ENCODE results near the gene KCNK17. TPM values are rescaled to one million over a fixed set of nuclear protein-coding genes. Genes with fewer than 3 reads are reported as not detected.
A peak's percentile ranks its signal among the peaks of the same experiment; 100 is the strongest.

The KCNK17 gene
- polyA plus RNA-seq, 1 donor = 3.2 TPM

DNA sequence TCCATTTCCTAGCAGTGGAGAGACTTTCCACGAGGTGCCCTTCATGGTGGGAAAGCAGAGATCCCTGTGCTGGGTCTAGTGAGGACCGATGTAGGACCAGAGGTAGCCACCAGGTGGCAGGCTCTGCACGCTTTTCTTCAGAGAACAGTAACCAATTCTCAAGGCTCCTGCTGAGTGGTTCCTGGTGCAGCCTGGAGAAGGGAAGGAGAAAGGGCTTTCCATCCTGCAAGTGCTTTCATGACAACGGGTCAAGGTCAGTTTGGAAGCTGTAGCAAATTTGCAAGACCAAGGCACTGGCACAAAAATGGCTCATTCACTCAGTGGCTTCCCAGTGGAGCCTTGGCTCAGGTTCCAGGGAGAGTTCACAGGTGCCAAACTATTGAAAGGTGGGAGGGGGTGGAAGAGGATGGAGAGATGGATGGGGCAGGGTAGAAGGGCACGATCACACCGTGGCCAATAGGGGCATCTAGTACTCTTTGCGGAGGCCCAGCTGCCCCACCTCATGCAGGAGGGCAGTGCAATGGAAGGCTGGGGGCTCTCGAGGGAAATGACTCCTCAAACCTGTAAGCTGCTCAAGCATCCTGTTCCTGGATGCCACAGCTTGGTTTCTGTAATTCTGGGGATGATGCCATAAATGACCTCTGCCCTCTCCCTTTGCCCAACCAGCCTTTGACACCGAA lies 33.8 kb upstream of the KCNK17 start:
- Histone ChIP-seq H3K4me3 (ENCODE audit: low read length) (no peak overlapping the region), H3K27me3 (ENCODE audit: control insufficient read depth, insufficient read depth, low read length) (peaks cover 2% of the 10 kb centered on the region), H3K36me3 (ENCODE audit: control insufficient read depth, insufficient read depth, low read length) (no peaks in the 10 kb centered on the region), H3K27ac (ENCODE audit: low read length) (no peak overlapping the region), H3K9me3 (ENCODE audit: control insufficient read depth, low read depth, low read length) (no peaks in the 10 kb centered on the region), H3K4me1 (ENCODE audit: control insufficient read depth, insufficient read depth, low read length) (no peaks in the 10 kb centered on the region)
- no CpG with 5 or more reads among the region's 9 CpGs for WGBS (ENCODE audit: insufficient coverage, low lambda C conversion rate)
- peak; percentile 45 to 48 for DNase-seq

DNA sequence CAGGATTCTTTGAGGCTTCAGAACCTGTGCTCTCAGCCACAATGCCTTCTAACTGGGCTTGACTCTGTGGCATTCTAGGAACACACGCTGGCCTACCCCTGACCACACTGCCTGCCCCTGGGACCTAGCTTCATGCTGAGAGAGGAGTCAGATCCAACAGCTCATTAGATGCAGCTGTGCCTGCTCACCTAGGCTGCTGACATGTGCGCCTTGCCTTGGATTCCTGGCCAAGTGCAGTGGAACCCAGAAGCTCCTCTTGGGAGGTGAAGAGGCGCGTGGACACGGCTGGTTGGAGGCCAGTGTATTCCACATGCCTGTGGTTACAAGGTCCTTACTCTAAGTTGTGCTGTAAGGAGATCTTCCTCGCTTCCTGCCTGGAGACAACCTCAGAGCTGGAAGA lies 33.0 kb upstream of the KCNK17 start:
- WGBS (ENCODE audit: insufficient coverage, low lambda C conversion rate) = no CpG with 5 or more reads among the region's 6 CpGs
- no peaks in the 10 kb centered on the region for H3K36me3 ChIP-seq (ENCODE audit: control insufficient read depth, insufficient read depth, low read length)
- H3K27me3 ChIP-seq (ENCODE audit: control insufficient read depth, insufficient read depth, low read length) = peaks cover 2% of the 10 kb centered on the region
- no peak overlapping the region for H3K27ac ChIP-seq (ENCODE audit: low read length)
- no peaks in the 10 kb centered on the region for H3K4me1 ChIP-seq (ENCODE audit: control insufficient read depth, insufficient read depth, low read length)
- no peaks in the 10 kb centered on the region for H3K9me3 ChIP-seq (ENCODE audit: control insufficient read depth, low read depth, low read length)
- no peak for DNase-seq
- H3K4me3 ChIP-seq (ENCODE audit: low read length) = no peak overlapping the region

DNA sequence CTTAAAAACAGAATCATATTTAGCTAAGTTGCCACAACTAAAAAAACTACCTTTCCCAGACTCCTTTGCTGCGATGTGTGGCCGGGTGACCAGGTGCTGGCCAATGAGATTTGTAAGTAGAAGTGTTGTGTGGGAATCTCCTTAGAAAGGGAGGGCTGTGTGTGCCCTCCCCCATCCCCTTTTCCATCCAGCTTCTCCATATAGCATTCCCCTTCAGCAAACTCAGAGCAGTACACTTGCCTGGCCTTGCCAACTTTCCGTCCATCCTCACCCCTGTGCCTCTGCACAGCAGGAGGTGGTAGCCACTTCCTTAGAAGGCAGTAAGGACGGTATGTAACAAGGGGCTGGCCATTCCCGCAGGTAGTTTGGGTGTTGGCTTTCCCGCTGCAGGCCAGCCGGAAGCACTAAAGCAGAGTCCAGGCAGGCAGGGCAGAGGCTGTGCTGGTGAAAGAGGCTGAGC lies 30.6 kb upstream of the KCNK17 start:
- H3K27me3 ChIP-seq (ENCODE audit: control insufficient read depth, insufficient read depth, low read length) = peaks cover 2% of the 10 kb centered on the region
- 60% methylated on average over 1 of the region's 7 CpGs for WGBS (ENCODE audit: insufficient coverage, low lambda C conversion rate)
- H3K4me1 ChIP-seq (ENCODE audit: control insufficient read depth, insufficient read depth, low read length) = no peaks in the 10 kb centered on the region
- H3K27ac ChIP-seq (ENCODE audit: low read length) = no peak overlapping the region
- no peak overlapping the region for H3K4me3 ChIP-seq (ENCODE audit: low read length)
- H3K36me3 ChIP-seq (ENCODE audit: control insufficient read depth, insufficient read depth, low read length) = no peaks in the 10 kb centered on the region
- DNase-seq = no peak
- no peaks in the 10 kb centered on the region for H3K9me3 ChIP-seq (ENCODE audit: control insufficient read depth, low read depth, low read length)

DNA sequence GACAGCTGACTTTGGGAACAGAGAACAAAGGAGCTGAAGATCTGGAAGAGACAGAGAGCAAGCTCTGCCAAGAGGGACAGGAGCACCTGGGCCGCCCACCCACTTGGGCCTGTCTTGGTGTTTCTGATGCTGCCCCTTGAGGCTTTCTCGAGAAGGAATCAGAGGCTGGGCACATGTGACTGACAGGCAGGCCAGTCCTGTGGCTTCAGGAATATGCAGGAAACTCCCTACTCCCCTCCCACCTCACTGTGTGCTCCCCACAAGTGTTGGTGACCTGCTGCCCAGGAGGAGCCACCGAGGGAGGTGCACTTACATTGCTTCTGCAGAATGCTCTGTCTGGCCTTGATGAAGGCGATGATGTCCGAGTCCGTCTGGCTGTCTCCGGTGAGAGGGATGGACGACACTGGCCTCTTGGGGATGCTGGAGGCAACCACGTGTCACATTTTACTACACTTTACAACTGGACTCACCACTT lies 29.2 kb upstream of the KCNK17 start:
- Histone ChIP-seq H3K27me3 (ENCODE audit: control insufficient read depth, insufficient read depth, low read length) (no peaks in the 10 kb centered on the region), H3K36me3 (ENCODE audit: control insufficient read depth, insufficient read depth, low read length) (no peaks in the 10 kb centered on the region), H3K4me1 (ENCODE audit: control insufficient read depth, insufficient read depth, low read length) (peaks cover 3% of the 10 kb centered on the region), H3K9me3 (ENCODE audit: control insufficient read depth, low read depth, low read length) (no peaks in the 10 kb centered on the region), H3K27ac (ENCODE audit: low read length) (peak overlapping the region; percentile 38), H3K4me3 (ENCODE audit: low read length) (no peak overlapping the region)
- no CpG with 5 or more reads among the region's 9 CpGs for WGBS (ENCODE audit: insufficient coverage, low lambda C conversion rate)
- DNase-seq = no peak

DNA sequence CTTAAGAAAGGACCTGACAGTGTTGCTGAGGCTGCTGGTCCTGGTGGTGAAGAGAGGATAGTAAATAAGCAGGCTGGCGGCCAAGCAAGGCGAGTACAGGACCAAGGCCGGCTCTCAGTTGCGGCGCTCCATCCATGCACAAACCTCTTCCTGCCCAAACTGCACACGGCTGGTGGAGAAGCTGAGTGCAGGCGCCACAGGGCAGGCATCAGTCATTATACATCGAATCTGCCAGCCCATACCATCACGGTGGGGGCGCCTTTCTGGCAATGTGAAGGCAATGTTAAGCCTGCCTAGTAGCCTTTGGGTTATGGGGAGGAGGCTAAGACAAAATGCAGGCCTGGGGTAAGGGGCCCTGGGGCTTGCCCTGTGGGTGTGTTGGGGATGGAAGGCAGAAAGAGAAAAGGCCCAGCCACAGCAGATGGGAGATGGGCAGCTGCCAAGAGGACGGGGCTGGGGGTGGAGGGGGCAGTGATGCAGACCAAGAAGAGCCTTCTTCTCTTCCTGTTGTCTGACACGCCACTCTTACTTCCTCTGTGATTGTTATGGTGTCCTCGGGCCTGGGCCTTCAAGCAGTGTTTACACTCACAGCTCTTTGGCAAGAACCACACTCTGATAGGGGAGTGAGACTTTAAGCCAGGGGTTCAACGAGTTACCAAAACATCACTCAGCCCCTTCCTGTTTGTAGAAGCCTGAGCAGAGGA lies 28.6 kb upstream of the KCNK17 start:
- no peaks in the 10 kb centered on the region for H3K36me3 ChIP-seq (ENCODE audit: control insufficient read depth, insufficient read depth, low read length)
- no peaks in the 10 kb centered on the region for H3K9me3 ChIP-seq (ENCODE audit: control insufficient read depth, low read depth, low read length)
- H3K27me3 ChIP-seq (ENCODE audit: control insufficient read depth, insufficient read depth, low read length) = no peaks in the 10 kb centered on the region
- H3K27ac ChIP-seq (ENCODE audit: low read length) = peak overlapping the region; percentile 38
- H3K4me1 ChIP-seq (ENCODE audit: control insufficient read depth, insufficient read depth, low read length) = peaks cover 3% of the 10 kb centered on the region
- DNase-seq = peak in 1 of 2 donors; percentile 28
- H3K4me3 ChIP-seq (ENCODE audit: low read length) = no peak overlapping the region
- no CpG with 5 or more reads among the region's 14 CpGs for WGBS (ENCODE audit: insufficient coverage, low lambda C conversion rate)

DNA sequence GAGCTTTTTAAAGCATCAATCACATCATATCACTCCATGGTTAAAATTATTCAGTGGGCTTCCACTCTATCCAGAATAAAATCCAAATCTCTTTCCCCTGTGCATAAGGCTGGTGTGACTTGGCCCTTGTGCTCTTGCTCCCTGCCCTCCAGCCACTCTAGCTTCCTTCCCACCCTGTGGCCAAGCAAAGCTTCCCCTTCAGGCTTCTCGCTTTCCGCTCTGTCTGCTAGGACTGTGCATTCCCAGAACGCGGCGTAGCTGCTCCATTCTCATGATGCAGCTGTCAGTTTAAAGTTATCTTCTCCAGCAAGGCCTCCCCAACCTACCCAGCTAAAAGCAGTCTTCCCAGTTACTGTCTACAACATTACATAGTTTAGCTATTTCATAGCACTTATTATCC lies 27.7 kb upstream of the KCNK17 start:
- Histone ChIP-seq H3K4me1 (ENCODE audit: control insufficient read depth, insufficient read depth, low read length) (peaks cover 3% of the 10 kb centered on the region), H3K4me3 (ENCODE audit: low read length) (no peak overlapping the region), H3K27ac (ENCODE audit: low read length) (no peak overlapping the region), H3K27me3 (ENCODE audit: control insufficient read depth, insufficient read depth, low read length) (no peaks in the 10 kb centered on the region), H3K36me3 (ENCODE audit: control insufficient read depth, insufficient read depth, low read length) (no peaks in the 10 kb centered on the region), H3K9me3 (ENCODE audit: control insufficient read depth, low read depth, low read length) (no peaks in the 10 kb centered on the region)
- no peak for DNase-seq
- 100% methylated on average over 2 of the region's 5 CpGs for WGBS (ENCODE audit: insufficient coverage, low lambda C conversion rate)

DNA sequence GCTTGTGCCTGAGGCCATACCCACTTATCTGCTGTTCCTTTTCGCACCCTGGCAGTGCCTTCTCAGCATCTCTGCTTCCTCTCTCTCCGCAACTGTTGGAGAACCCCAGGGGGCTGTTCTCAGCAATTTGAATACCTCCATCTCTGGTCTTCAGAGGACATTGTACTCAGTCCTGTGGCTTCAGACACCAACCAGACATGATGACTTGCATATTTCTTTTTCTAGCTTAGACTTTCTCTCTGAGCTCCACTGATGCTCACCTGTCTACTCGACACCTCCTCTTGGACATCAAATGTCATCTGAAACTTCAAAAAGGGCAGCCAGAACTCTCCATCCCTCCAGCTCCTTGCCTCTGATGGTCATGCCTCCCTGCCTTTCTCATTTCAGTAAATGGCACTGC lies 27.1 kb upstream of the KCNK17 start:
- WGBS (ENCODE audit: insufficient coverage, low lambda C conversion rate) = 83% methylated on average over 1 of the region's 3 CpGs
- Histone ChIP-seq H3K4me1 (ENCODE audit: control insufficient read depth, insufficient read depth, low read length) (peaks cover 3% of the 10 kb centered on the region), H3K27ac (ENCODE audit: low read length) (no peak overlapping the region)

DNA sequence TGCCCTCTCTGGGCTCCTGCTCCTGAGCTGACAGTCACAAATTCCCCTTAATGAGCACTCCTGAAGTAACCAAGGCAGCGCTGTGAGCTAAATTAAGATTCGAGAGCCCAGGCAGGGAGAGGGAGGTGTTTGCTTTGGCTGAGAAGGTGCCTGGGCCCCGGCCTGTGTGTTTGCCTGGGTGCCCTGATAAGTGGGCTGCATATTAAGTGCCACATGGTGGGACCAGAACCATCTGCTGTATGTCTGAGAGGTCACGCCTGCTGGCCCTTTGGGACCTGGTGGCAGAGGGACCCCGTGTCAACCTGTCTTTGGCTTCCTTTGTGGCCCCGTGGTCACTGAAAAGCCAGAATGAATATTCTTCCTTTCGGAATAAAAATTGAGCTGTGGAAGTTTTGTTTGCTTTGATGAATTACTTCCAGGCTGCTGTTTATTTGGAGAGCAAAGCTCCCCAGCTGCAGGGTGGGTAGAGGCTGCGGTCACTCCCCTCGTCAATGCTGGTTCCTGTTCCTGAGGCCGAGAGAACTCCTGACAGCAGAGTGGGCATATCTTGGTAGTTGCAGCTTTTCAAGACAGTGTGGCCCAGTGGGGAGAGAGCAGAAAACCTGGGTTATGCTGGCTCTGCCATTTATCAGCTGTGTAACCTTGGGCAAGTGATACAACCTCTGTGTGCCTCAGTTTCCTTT lies 25.8 kb upstream of the KCNK17 start:
- Histone ChIP-seq H3K27me3 (ENCODE audit: control insufficient read depth, insufficient read depth, low read length) (no peaks in the 10 kb centered on the region), H3K4me3 (ENCODE audit: low read length) (no peak overlapping the region), H3K9me3 (ENCODE audit: control insufficient read depth, low read depth, low read length) (no peaks in the 10 kb centered on the region), H3K27ac (ENCODE audit: low read length) (peak overlapping the region; percentile 12), H3K4me1 (ENCODE audit: control insufficient read depth, insufficient read depth, low read length) (peaks cover 3% of the 10 kb centered on the region), H3K36me3 (ENCODE audit: control insufficient read depth, insufficient read depth, low read length) (no peaks in the 10 kb centered on the region)
- peak in 1 of 2 donors; percentile 26 for DNase-seq
- WGBS (ENCODE audit: insufficient coverage, low lambda C conversion rate) = 80% methylated on average over 2 of the region's 10 CpGs

More for the DNA sequence above, 27.1 kb upstream of the KCNK17 start:
- Histone ChIP-seq H3K27me3 (ENCODE audit: control insufficient read depth, insufficient read depth, low read length) (no peaks in the 10 kb centered on the region), H3K9me3 (ENCODE audit: control insufficient read depth, low read depth, low read length) (no peaks in the 10 kb centered on the region), H3K36me3 (ENCODE audit: control insufficient read depth, insufficient read depth, low read length) (no peaks in the 10 kb centered on the region), H3K4me3 (ENCODE audit: low read length) (no peak overlapping the region)
- DNase-seq = no peak

DNA sequence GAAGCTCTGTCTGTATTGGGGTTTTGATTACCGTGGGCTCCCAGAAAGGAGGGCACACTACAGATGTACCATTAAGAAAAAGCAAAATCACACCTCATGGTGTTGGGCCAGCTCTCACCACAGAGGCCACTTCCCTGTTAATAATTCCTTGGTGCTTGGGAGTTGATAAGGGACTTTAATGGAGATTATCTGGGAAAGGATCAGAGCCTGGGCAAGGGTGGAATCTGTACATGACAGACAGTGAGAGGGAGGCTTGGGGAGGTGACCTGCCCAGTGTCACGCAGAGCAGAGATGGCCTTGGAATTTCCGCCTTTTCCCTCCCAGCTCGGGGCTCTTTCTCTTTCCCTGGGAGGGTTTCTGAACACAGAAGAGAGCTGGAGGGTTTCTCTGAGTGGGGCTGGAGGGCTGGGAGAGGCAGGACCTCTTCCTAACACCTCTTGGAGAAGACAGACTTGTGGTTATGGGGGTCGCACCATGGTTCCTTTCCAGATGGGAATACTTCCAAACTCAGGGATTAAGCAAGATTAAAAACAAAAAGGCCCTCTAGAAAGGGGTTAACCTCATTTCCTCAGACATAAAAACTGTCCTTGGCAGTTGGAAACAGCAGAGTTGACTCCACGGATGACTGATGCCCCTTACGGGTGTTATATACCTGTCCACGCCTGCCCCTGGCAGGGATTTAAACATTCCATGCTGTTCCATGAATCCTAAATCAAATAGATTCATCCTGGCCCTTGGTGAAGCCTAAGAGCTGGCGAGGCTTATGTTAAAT lies 25.1 kb upstream of the KCNK17 start:
- no peaks in the 10 kb centered on the region for H3K36me3 ChIP-seq (ENCODE audit: control insufficient read depth, insufficient read depth, low read length)
- WGBS (ENCODE audit: insufficient coverage, low lambda C conversion rate) = no CpG with 5 or more reads among the region's 9 CpGs
- DNase-seq = no peak
- no peak overlapping the region for H3K4me3 ChIP-seq (ENCODE audit: low read length)
- H3K27ac ChIP-seq (ENCODE audit: low read length) = peak overlapping the region; percentile 12
- H3K27me3 ChIP-seq (ENCODE audit: control insufficient read depth, insufficient read depth, low read length) = no peaks in the 10 kb centered on the region
- peaks cover 3% of the 10 kb centered on the region for H3K4me1 ChIP-seq (ENCODE audit: control insufficient read depth, insufficient read depth, low read length)
- no peaks in the 10 kb centered on the region for H3K9me3 ChIP-seq (ENCODE audit: control insufficient read depth, low read depth, low read length)

DNA sequence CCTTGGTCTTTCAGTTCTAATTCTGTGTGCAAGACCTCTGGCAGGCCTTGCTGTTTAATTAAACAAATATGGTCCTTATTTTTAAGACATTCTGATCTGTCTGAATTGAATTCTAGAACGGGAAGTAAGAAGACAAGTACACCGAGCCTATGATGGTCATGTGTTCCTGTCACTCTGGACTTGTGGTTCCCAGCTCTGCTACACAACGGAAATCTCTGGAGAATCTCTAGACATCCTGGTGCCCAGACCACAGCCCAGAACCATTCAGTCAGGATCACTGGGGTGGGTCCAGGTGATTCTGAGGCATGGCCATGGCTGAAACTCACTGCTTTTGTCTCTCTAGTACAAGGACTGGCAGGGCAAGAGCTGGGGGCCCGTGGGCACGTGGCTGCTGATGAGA lies 24.2 kb upstream of the KCNK17 start:
- peaks cover 3% of the 10 kb centered on the region for H3K4me1 ChIP-seq (ENCODE audit: control insufficient read depth, insufficient read depth, low read length)
- H3K4me3 ChIP-seq (ENCODE audit: low read length) = no peak overlapping the region
- H3K36me3 ChIP-seq (ENCODE audit: control insufficient read depth, insufficient read depth, low read length) = no peaks in the 10 kb centered on the region
- H3K27ac ChIP-seq (ENCODE audit: low read length) = no peak overlapping the region
- DNase-seq = no peak
- H3K9me3 ChIP-seq (ENCODE audit: control insufficient read depth, low read depth, low read length) = no peaks in the 10 kb centered on the region
- no CpG with 5 or more reads among the region's 5 CpGs for whole genome bisulfite sequencing (ENCODE audit: insufficient coverage, low lambda C conversion rate)
- H3K27me3 ChIP-seq (ENCODE audit: control insufficient read depth, insufficient read depth, low read length) = peaks cover 3% of the 10 kb centered on the region

Measured in large intestine (tissue), 3 donors.